GM12878 (cell line): Measurements from ENCODE around the gene DAD1. TPM values are rescaled to one million over a fixed set of nuclear protein-coding genes. Genes with fewer than 3 reads are reported as not detected.

ENCODE experiments used
- ATAC-seq: fragments of 200-7000 bp; cut with Tn5 transposase; 3 replicates; pipeline ENCODE4 v1.9.1; 2020; ENCODE audit warnings: mild to moderate bottlenecking, moderate library complexity
- BruUV-seq: library from RNA; stranded (reverse); fragments of 400-500 nt; replicated peaks from 2 replicates; lab custom pipeline; 2021; lab: Mats Ljungman, UMichigan
- CTCF ChIA-PET: fragments of 300-600 bp; sonication (Branson Sonifier 250); formaldehyde crosslinking; extraction: SDS; loops from one replicate; lab custom pipeline; 2021; ENCODE audit warnings: inconsistent platforms; lab: Yijun Ruan, JAX
- POLR2A ChIA-PET: fragments of 350-600 bp; formaldehyde crosslinking; extraction: SDS; loops from one replicate; lab custom pipeline; 2021; ENCODE audit warnings: inconsistent platforms; lab: Charles Lee
- RAD21 ChIA-PET: fragments of 300-600 bp; sonication (Branson Sonifier 250); formaldehyde crosslinking; loops from one replicate; lab custom pipeline; 2023; ENCODE audit warnings: antibody characterized with exemption; ENCODE audit not compliant: unreplicated experiment; lab: Charles Lee
- SMC1A ChIA-PET: fragments of 300-600 bp; sonication (Branson Sonifier 250); formaldehyde crosslinking; loops from one replicate; lab custom pipeline; 2023; ENCODE audit not compliant: unreplicated experiment, uncharacterized antibody; lab: Charles Lee
- DNase-seq: peaks from one replicate; pipeline ENCODE4 v3.0.0-alpha.2; 2011; ENCODE audit warnings: low read depth, low spot score
- FAIRE-seq: peaks from 3 replicates; lab custom pipeline; 2011; peaks lifted over from hg19 to GRCh38; lab: Jason Lieb, UNC
- H2AFZ ChIP-seq: 2 replicates; pipeline ENCODE4 v1.6.0; 2011; ENCODE audit warnings: low read depth, low read length, control low read depth; ENCODE audit not compliant: control insufficient read depth
- H3K27ac ChIP-seq: 2 replicates; pipeline ENCODE4 v1.5.1; 2011; ENCODE audit warnings: control low read depth; ENCODE audit not compliant: control insufficient read depth, insufficient read depth
- H3K27me3 ChIP-seq, 2 experiments: replicated peaks in 1 of 2; 2 replicates each; pipeline versions ENCODE4 v1.6.0 to v1.6.1; 2011; ENCODE audit warnings: low read length in 1 of 2; ENCODE audit not compliant: control insufficient read depth in 2 of 2, insufficient read depth in 2 of 2
- H3K36me3 ChIP-seq, 2 experiments: 2 replicates each; pipeline ENCODE4 v1.5.1; 2011; ENCODE audit warnings: low read length in 1 of 2; ENCODE audit not compliant: control insufficient read depth in 2 of 2, insufficient read depth in 2 of 2
- H3K4me1 ChIP-seq: 2 replicates; pipeline ENCODE4 v1.6.1; 2011; ENCODE audit warnings: mild to moderate bottlenecking, low read length, moderate library complexity, mixed read lengths; ENCODE audit not compliant: control insufficient read depth, insufficient read depth
- H3K4me2 ChIP-seq: 2 replicates; pipeline ENCODE4 v1.6.0; 2011; ENCODE audit warnings: control low read depth; ENCODE audit not compliant: control insufficient read depth, insufficient read depth
- H3K4me3 ChIP-seq: fragments of 200-600 bp; sonication (generic); 2 replicates; pipeline ENCODE4 v1.5.1; 2016
- H3K79me2 ChIP-seq: 2 replicates; pipeline ENCODE4 v1.6.0; 2011; ENCODE audit warnings: low read length; ENCODE audit not compliant: control insufficient read depth, insufficient read depth
- H3K9ac ChIP-seq: 2 replicates; pipeline ENCODE4 v1.8.0; 2011; ENCODE audit warnings: low read length, control low read depth, mixed read lengths; ENCODE audit not compliant: control insufficient read depth, insufficient read depth
- H3K9me3 ChIP-seq: replicated peaks from 3 replicates; pipeline ENCODE4 v1.5.1; 2011; ENCODE audit warnings: mild to moderate bottlenecking, low read length; ENCODE audit not compliant: control insufficient read depth, insufficient read depth
- H4K20me1 ChIP-seq: 2 replicates; pipeline ENCODE4 v1.6.0; 2011; ENCODE audit not compliant: control insufficient read depth, insufficient read depth
- BACH1 ChIP-seq: fragments of 450-650 bp; IDR thresholded peaks from 2 replicates; pipeline ENCODE4 v1.6.1; 2017; ENCODE audit warnings: mild to moderate bottlenecking, borderline replicate concordance
- BCL11A ChIP-seq: IDR thresholded peaks from 2 replicates; pipeline ENCODE4 v1.6.1; 2011; ENCODE audit warnings: low read depth, low read length
- BMI1 ChIP-seq: fragments of 450-650 bp; IDR thresholded peaks from 2 replicates; pipeline ENCODE4 v1.6.1; 2016; ENCODE audit warnings: mild to moderate bottlenecking, moderate library complexity, borderline replicate concordance
- CREB1 ChIP-seq: IDR thresholded peaks from 2 replicates; pipeline ENCODE4 v1.6.1; 2012; ENCODE audit warnings: low read depth, mild to moderate bottlenecking, inconsistent platforms
- EED ChIP-seq: sonication (generic); IDR thresholded peaks from 2 replicates; pipeline ENCODE4 v1.6.1; 2016; ENCODE audit warnings: antibody characterized with exemption, low read depth
- FOXM1 ChIP-seq: IDR thresholded peaks from 2 replicates; pipeline ENCODE4 v1.6.1; 2012; ENCODE audit warnings: low read depth, mild to moderate bottlenecking, inconsistent platforms, low read length, moderate library complexity
- IKZF1 ChIP-seq: fragments of 450-650 bp; conservative IDR thresholded peaks from 2 replicates; pipeline ENCODE4 v1.6.1; 2017; ENCODE audit warnings: antibody characterized with exemption, mild to moderate bottlenecking
- KDM1A ChIP-seq: fragments of 200-600 bp; sonication (generic); IDR thresholded peaks from 2 replicates; pipeline ENCODE4 v1.6.1; 2016; ENCODE audit warnings: borderline replicate concordance
- RCOR1 ChIP-seq: conservative IDR thresholded peaks from 2 replicates; pipeline ENCODE4 v1.6.1; 2012; ENCODE audit warnings: low read depth, low read length, improper control_type of control experiment
- RELA ChIP-seq: fragments of 450-650 bp; IDR thresholded peaks from 2 replicates; pipeline ENCODE4 v1.8.0; 2014; ENCODE audit warnings: borderline replicate concordance; ENCODE audit not compliant: partially characterized antibody
- RUNX3 ChIP-seq: IDR thresholded peaks from 2 replicates; pipeline ENCODE4 v1.6.1; 2012; ENCODE audit warnings: low read length, inconsistent platforms
- TCF12 ChIP-seq: IDR thresholded peaks from 2 replicates; pipeline ENCODE4 v1.6.1; 2011; ENCODE audit warnings: low read depth, mild to moderate bottlenecking, low read length
- WGBS: methylation state at CpG from one replicate; pipeline ENCODE4 v1.1.6; 2016; ENCODE audit warnings: low lambda C conversion rate; ENCODE audit not compliant: insufficient replicate concordance, insufficient coverage; ENCODE audit errors: missing lambda C conversion rate; 5-methylcytosine and 5-hydroxymethylcytosine counted together
- in situ Hi-C: fragments of 300-500 bp; cut with MboI; formaldehyde crosslinking; loops from 9 replicates; pipeline ENCODE4 v1.14.3; 2018; ENCODE audit warnings: mixed read lengths
- intact Hi-C: fragments of 100-400 bp; cut with micrococcal nuclease; formaldehyde crosslinking; loops from one replicate; pipeline ENCODE4 v1.14.2; 2022; ENCODE audit not compliant: unreplicated experiment
- polyA plus RNA-seq, 11 experiments: library from polyadenylated mRNA; depleted of rRNA in 4 of 11; unstranded in 6 of 11; stranded (reverse) in 5 of 11; fragments of >200 nt; fragmentation: Nextera tagmentation in 4 of 11; fragmentation: Illumina TruSeq in 1 of 11; extraction: Ambion mirVana in 4 of 11; extraction: Trizol in 1 of 11; gene quantifications; 1 replicate in 1 of 11; 2 replicates in 10 of 11; pipeline versions ENCODE4 v1.2.1 to v1.2.3, GENCODE V29; 2011 to 2016; ENCODE audit warnings: inconsistent platforms in 2 of 11, missing spikeins in 2 of 11, low read depth in 1 of 11
- total RNA-seq, 4 experiments: library from RNA; depleted of rRNA in 3 of 4; stranded (reverse); fragments of >200 nt in 3 of 4; fragmentation: Illumina TruSeq in 1 of 4; extraction: Trizol in 1 of 4; gene quantifications; 2 replicates each; pipeline versions ENCODE4 v1.2.1 to v1.2.3, GENCODE V29; 2013 to 2021
- TF ChIP-seq, protein P1 (sequence below): IDR thresholded peaks from 2 replicates; pipeline ENCODE4 v1.6.1; 2012; ENCODE audit warnings: mild to moderate bottlenecking, low read depth, low read length

DAD1 gene
- total and polyA plus RNA-seq, 10 of the 15 experiments (the other 5 are each of a cell fraction or from before 2014, with no cell fraction given) = 161 to 920 (median 319) TPM

DNA sequence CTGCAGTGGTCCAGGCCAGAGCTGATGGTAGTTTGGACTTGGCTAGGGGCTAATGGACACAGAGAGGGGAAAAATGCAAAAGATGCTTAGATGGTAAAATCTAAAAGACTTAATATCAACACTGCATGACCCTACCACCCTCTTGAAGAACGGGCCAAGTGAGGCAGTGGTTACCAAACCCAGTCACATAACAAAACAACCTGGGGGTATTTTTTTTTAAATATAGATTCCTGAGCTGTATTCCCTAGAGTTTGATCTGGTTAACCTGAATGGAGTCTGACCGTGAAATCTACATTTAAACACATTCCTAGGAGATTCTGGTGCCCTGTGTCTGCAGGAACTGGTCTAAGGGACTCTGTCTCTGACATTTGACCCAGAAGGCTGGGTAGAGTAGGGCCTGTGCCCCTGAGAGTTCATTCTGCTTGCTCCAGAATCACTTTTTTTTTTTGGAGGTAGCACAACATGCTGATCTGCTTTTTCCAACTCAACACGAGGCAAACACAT, 24.8 kb upstream of the DAD1 start (continued):
- TF ChIP-seq RCOR1 (no peak), TCF12 (no peak), EED (no peak)

DNA sequence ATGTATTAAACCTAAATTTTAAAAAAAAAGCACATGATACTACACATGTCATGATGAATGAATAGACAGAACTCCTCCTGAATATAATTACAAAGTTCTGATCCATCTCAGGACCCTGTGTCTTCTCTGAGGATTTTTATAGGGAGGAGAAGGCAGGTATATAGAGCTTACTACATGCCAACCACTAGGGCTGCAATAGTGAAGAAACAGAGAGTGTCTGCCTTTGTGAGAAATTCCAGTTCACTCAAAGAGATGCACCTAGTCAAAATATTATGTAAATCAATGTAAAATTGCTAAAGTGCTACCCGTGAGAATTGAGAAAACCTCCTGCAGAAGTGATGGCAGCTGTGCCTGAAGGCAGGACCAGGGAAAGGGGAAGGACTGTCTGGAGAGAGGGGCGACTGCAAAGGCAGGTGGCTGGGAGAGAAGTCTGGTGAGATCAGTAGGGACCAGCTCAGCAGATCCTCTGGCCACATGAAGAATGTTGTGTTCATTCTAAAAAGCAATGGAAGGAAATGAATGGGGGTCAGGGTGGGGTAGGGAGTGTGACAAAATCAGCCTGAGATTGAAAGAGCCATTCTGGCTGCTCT, 24.2 kb upstream of the DAD1 start:
- in situ Hi-C loops = no loop called here
- WGBS = 28% methylated on average over 2 of the region's 2 CpGs

More for the DNA sequence above, 24.2 kb upstream of the DAD1 start:
- Histone ChIP-seq H3K27me3 (no peaks in the 10 kb centered on the region), H3K79me2 (no peaks in the 10 kb centered on the region), H4K20me1 (no peaks in the 10 kb centered on the region), H3K27ac (no peak overlapping the region), H2AFZ (no peak overlapping the region), H3K9ac (no peak overlapping the region), H3K9me3 (no peaks in the 10 kb centered on the region; the same call in 2 of the 3 replicates), H3K4me2 (no peak overlapping the region), H3K4me3 (no peak overlapping the region), H3K4me1 (peaks cover 5% of the 10 kb centered on the region), H3K36me3 (peaks cover 0 to 7% of the 10 kb centered on the region in 2 experiments; a peak in 2 of 4 replicates)
- RAD21 ChIA-PET = interaction anchor here (0.6 to 1.5 kb wide), 2 partner anchors 12 to 1634 kb away, joined by 3 read pairs; no protein-coding TSS in a partner anchor
- TF ChIP-seq IKZF1 (no peak), FOXM1 (no peak), RELA (no peak), RUNX3 (no peak), BMI1 (no peak), BCL11A (no peak), KDM1A (no peak), BACH1 (no peak), CREB1 (no peak)
- TF ChIP-seq, protein P1, sequence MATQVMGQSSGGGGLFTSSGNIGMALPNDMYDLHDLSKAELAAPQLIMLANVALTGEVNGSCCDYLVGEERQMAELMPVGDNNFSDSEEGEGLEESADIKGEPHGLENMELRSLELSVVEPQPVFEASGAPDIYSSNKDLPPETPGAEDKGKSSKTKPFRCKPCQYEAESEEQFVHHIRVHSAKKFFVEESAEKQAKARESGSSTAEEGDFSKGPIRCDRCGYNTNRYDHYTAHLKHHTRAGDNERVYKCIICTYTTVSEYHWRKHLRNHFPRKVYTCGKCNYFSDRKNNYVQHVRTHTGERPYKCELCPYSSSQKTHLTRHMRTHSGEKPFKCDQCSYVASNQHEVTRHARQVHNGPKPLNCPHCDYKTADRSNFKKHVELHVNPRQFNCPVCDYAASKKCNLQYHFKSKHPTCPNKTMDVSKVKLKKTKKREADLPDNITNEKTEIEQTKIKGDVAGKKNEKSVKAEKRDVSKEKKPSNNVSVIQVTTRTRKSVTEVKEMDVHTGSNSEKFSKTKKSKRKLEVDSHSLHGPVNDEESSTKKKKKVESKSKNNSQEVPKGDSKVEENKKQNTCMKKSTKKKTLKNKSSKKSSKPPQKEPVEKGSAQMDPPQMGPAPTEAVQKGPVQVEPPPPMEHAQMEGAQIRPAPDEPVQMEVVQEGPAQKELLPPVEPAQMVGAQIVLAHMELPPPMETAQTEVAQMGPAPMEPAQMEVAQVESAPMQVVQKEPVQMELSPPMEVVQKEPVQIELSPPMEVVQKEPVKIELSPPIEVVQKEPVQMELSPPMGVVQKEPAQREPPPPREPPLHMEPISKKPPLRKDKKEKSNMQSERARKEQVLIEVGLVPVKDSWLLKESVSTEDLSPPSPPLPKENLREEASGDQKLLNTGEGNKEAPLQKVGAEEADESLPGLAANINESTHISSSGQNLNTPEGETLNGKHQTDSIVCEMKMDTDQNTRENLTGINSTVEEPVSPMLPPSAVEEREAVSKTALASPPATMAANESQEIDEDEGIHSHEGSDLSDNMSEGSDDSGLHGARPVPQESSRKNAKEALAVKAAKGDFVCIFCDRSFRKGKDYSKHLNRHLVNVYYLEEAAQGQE = no peak
- CTCF ChIA-PET = interaction anchor here (1.0 to 1.3 kb wide), 2 partner anchors 42 to 391 kb away, joined by 3 read pairs; no protein-coding TSS in a partner anchor
- intact Hi-C loops = no loop called here
- SMC1A ChIA-PET = interaction anchor here (1.1 kb wide), 1 partner anchor 40 kb away, joined by 4 read pairs; no protein-coding TSS in a partner anchor
- BruUV-seq = no TSS peak
- FAIRE-seq = no peak
- POLR2A ChIA-PET = no interaction called here
- ATAC-seq = no peak
- no peak for DNase-seq
